ENCODE measurements around the gene UBE2U. TPM values are rescaled to one million over a fixed set of nuclear protein-coding genes. Genes with fewer than 3 reads are reported as not detected.

Gene UBE2U
- total and polyA plus RNA-seq, 8 donors = 0.14 to 0.81 (median 0.63) TPM; not detected in 4

GRCh38 chr1:64186898-64187280 is 16.5 kb upstream of the UBE2U start:
- TF ChIP-seq CTCF (IDR thresholded peaks at IDR 0.05) = no peak
- intact Hi-C loops (cut with DNase I) = no loop called here

GRCh38 chr1:64187646-64188045 is 15.8 kb upstream of the UBE2U start:
- H3K27ac ChIP-seq = no peak overlapping the region
- WGBS, 2 donors = 90 to 91% methylated on average over 4 of the region's 4 CpGs
- H3K4me1 ChIP-seq = peaks cover 5 to 9% (median 6%) of the 10 kb centered on the region in 3 donors
- DNase-seq (no peak), ATAC-seq (peak in 3 of 4 donors; percentile 6 to 23 (median 7)), FAIRE-seq (no peak)
- intact Hi-C loops (cut with DNase I) = no loop called here
- no peaks in the 10 kb centered on the region for H3K36me3 ChIP-seq
- no peaks in the 10 kb centered on the region for H3K27me3 ChIP-seq
- TF ChIP-seq CTCF (IDR thresholded peaks at IDR 0.05) = no peak
- no peaks in the 10 kb centered on the region for H3K9me3 ChIP-seq
- H3K4me3 ChIP-seq = peak overlapping the region in 1 of 4 donors; percentile 2

More at GRCh38 chr1:64186898-64187280, 16.5 kb upstream of the UBE2U start:
- FAIRE-seq (no peak), ATAC-seq (peak in 2 of 4 donors; percentile 44), DNase-seq (no peak)
- H3K27ac ChIP-seq = peak overlapping the region in 2 of 4 donors; percentile 33 to 52
- H3K27me3 ChIP-seq = no peaks in the 10 kb centered on the region
- peaks cover 5 to 9% (median 6%) of the 10 kb centered on the region in 3 donors for H3K4me1 ChIP-seq
- H3K4me3 ChIP-seq = peak overlapping the region in 1 of 4 donors; percentile 2
- H3K9me3 ChIP-seq = no peaks in the 10 kb centered on the region
- no peaks in the 10 kb centered on the region for H3K36me3 ChIP-seq
- WGBS, 2 donors = 57 to 66% methylated on average over 7 of the region's 7 CpGs

GRCh38 chr1:64192290-64192689 is 11.1 kb upstream of the UBE2U start:
- H3K4me3 ChIP-seq = no peak overlapping the region
- no peaks in the 10 kb centered on the region for H3K27me3 ChIP-seq
- no peak for TF ChIP-seq CTCF (IDR thresholded peaks at IDR 0.05)
- no peaks in the 10 kb centered on the region for H3K9me3 ChIP-seq
- intact Hi-C loops (cut with DNase I) = no loop called here
- no peak for DNase-seq
- FAIRE-seq = no peak
- WGBS, 2 donors = 97% methylated on average over 8 of the region's 8 CpGs
- no peak overlapping the region for H3K27ac ChIP-seq
- ATAC-seq = no peak
- H3K36me3 ChIP-seq = no peaks in the 10 kb centered on the region
- H3K4me1 ChIP-seq = no peaks in the 10 kb centered on the region

- no peak for DNase-seq
- no peak for TF ChIP-seq CTCF (IDR thresholded peaks at IDR 0.05)
- peak in 2 of 4 donors; percentile 37 for ATAC-seq
- Histone ChIP-seq H3K27me3 (no peaks in the 10 kb centered on the region), H3K4me1 (no peaks in the 10 kb centered on the region), H3K36me3 (no peaks in the 10 kb centered on the region), H3K4me3 (no peak overlapping the region), H3K27ac (peak overlapping the region in 1 of 4 donors; percentile 29), H3K9me3 (no peaks in the 10 kb centered on the region)
- 50 to 52% methylated on average over 8 of the region's 8 CpGs for WGBS, 2 donors
- no peak for FAIRE-seq
- intact Hi-C loops (cut with DNase I) = no loop called here
Measured at GRCh38 chr1:64194168-64195080, 9.0 kb upstream of the UBE2U start.

- DNase-seq (no peak), FAIRE-seq (no peak), ATAC-seq (no peak)
- Histone ChIP-seq H3K36me3 (no peaks in the 10 kb centered on the region), H3K4me1 (no peaks in the 10 kb centered on the region), H3K27ac (no peak overlapping the region), H3K9me3 (no peaks in the 10 kb centered on the region), H3K4me3 (no peak overlapping the region), H3K27me3 (no peaks in the 10 kb centered on the region)
- TF ChIP-seq CTCF (IDR thresholded peaks at IDR 0.05) = no peak
- intact Hi-C loops (cut with DNase I) = no loop called here
- 81 to 90% methylated on average over 1 of the region's 1 CpG for WGBS, 2 donors
Measured at GRCh38 chr1:64195081-64195395, 8.4 kb upstream of the UBE2U start.
